GM18858 (cell line): Measurements from ENCODE around the gene INPP4B.

ENCODE experiments used
- ATAC-seq: cut with Tn5 transposase; IDR thresholded peaks from one replicate; pipeline ENCODE4 v1.9.1; 2021; ENCODE audit not compliant: unreplicated experiment

Gene INPP4B

DNA sequence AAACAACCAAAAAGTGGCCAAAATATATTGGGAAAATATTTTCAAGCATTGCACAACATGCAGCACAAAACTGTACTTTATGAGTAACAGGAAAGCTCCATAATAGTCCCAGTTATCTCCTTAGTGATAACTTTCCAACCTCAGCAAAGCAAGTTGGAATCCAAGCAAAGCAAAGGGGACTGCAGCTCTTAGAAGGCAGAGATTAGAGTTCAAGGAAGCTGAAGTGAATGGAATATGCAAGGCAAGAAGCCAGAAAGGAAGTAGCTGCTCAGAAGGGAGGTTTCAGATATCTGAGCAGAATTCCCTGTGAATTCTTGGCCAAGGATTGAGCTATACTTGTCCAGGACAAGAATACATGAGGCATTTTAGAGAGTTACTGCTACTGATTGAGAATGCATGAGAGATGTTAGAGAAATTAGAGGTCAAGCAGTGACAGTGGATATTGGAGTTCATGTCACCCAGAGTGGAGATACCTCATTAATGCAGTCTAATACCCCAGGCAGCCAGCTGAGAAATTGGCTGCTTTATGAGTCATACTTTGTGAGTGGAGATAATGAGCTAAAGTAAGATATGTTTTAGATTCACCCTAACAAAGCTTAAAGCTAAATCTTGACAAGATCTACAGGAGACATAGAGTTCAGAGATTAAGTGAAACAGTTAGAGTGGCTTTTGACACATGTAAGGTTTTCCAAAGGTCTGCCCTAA lies 102.8 kb downstream of the INPP4B start:
- no peak for ATAC-seq

DNA sequence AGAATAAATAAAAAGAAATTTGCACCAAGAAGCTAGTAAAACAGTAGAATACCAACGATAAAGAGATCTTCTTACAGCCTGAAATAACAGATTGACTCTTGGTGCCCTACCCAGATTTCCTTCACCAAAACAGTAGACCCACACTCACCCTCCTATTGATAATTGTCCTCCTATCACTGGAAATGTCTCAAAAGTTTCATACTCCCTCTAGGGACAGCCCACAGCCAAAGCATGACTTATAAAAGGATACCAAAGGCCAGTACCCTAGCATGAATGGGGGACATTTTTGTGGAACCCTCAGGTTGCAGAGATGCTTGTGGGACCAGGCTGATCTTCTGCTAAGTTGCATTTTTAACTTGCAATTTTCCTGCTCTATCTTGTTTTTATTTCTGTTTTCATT lies 104.1 kb downstream of the INPP4B start:
- no peak for ATAC-seq

DNA sequence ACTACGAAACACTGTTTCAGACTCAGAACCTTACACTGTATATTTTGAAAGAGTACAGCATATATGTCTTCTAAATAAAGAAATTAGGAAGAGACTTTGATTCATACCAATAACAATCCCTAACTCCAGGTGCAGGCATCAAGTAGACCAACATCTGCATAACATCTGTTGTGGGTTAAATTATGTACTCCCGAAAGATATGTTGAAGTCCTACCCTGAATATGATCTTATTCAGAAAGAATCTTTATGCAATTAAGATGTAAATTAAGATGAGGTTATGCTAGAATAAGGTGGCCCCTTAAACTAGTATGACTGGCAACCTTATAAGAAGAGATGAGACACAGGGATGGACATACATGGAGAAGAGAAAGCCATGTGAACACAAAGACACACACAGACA lies 117.9 kb downstream of the INPP4B start:
- no peak for ATAC-seq

DNA sequence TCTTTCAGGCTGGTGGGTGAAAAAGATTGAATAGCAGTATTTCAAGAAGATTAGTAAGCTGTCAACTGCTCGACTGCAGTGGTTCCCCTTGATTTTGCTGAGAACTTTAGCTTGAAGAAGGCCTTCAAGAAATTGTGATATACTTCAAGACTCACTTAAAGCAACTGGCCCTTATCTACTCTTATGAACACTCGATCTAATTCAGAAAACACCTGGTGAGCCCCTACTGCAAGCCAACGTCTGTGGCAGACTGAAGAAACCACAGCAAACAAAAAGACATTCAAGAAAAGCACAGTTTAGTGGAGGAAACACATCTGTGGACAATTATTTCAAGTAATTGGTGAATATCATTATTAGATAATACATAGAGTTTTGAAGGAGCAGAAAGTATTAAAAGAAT lies 119.0 kb downstream of the INPP4B start:
- ATAC-seq, result no peak

DNA sequence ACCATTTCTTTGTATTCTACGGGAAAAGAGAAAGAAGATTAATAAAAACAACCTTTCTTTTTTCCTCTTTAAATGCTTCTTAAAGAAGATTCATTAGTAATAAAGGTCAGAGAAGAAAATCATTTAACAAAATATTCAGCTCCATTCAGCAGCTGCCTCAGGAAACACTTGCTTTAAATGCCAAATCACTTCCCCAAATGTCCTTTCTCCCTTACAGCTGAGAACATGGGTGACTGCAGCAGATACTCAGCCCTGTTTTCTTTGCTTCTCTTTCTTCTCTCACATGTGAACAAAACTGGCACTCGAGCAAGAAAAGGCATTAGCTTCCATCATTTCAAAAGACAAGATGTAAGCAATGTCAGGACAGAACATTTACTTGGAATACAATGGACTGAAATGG lies 120.2 kb downstream of the INPP4B start:
- ATAC-seq, result no peak

DNA sequence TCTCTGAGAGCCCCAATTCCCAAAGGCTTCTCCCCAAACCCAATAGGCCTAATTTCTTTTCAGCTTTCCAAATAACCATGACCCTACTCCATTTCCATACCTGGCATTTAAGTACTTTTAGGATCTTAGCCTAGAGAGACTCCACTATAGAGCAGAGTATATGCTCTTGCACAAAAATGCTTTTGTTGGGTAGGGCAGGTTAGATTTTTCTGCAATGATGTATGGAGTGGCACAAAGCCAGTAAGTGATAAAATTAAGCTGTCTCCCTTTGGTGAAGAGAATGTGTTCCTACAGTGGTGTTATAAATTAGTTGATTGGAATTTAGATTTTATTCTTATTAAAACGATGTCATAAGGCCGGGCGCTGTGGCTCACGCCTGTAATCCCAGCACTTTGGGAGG lies 124.9 kb downstream of the INPP4B start:
- ATAC-seq, result no peak

DNA sequence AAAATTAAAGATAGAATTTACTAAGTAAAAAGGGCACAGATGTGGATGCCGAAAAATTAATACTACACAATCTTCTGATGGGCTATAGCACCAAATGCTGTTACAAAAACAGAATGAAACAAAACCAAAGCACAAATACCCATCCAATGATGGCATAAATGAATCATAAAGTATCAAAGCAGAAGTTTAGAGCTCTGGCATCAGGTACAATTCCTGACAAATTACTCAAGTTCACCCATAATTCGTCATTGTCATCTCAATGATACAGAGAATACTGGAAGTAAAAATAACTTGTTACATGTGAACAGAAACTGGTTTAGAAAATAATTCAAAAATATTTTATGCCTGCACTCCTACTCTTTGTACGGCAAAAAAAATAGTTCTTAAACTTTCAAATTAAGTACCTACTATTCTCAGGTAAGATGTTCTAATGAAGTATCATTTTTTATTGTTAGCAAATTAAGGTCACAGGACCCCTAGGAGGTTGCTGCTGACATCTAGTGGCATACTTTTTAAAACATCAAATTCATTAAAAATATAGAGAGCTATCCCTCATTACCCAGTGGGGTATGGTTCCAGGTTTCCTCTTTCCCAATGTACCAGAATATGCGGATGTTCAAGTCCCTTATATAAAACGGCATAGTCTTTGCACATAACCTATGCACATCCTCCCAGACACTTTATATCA lies 126.1 kb downstream of the INPP4B start:
- ATAC-seq, result no peak

DNA sequence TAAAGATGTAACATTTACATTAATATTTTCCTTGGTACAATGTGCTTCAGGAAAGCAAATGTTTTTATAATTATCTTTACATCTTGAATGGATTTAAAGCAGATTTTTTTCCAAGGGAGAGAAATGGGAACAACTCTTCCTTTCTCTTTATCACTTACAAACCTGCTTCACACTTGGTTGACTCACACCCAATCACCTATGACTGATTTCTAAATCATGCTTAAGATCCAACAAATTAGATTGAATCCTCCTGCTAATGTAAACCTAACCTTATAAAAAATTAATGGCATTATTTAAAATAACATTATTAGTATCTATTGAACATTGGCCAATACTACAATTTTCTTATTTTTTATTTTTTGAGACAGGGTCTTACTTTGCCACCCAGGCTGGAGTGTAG lies 127.1 kb downstream of the INPP4B start:
- no peak for ATAC-seq

DNA sequence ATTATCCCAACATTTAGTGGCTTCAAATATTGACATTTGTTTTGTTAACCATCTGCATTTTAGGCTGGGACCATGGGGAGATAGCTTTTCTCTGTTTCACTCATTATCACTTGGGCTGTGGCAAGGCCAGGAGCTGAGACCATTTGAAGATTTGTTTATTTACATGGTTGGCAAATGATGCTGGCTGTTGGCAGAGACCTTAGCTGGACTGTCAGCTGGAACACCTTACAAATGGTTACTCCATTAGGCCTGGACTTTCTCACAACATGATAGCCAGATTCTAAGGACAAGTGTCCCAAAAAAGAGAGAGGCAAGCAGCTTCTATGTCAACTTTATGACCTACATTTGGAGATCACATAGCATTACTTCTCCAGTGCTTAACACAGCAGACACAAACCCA lies 130.4 kb downstream of the INPP4B start:
- no peak for ATAC-seq

DNA sequence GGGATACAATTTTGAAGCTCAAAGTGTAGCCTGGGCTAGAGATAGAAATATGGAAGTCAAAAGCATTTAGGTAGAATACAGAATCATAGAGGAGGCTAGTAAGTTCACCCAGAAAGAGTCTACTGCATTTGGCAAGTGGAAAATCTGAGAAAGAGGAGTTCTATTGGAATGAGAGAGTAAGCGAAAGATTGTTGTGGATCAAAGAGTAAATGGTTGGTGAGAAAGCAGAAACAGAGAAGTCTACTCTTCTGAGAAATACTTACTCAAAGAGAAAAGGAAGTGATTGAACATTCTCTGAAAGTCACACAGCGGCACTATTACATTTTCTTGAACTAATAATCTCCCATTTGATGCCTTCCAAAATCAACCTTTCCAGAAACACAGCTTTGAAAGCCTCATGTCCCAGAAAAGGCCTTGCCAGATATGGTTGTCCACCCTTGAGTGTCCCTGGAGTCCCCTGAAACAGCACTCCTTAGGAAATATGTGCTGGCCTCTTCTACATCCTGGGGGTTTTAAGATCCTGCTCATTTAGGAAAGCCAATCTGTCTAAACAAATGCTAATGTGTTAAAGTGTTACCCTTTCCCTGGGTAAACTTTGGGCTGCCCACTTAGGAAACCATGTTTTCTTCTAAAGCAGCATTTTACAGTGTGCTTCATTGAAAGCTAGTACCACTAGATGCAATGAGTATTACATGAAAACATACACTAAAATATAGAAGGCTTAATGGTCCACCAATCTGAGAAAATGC lies 132.6 kb downstream of the INPP4B start:
- ATAC-seq, result no peak

DNA sequence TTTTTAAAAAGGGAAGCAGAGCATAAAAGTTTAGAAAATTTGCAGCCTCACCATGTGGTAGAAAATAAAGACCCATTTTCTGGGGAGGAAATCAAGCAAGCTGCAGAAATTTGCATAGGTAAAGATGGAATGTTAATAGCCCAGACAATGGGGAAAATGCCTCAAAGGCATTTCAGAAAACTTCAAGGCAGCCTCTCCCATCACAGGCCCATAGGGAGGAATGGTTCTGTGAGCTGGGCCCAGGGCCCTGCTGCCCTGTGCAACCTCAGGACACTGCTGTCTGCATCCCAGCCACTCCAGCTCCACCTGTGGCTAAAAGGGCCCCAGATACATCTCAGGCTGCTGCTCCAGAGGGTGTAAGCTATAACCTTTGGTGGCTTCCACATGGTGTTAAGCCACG lies 137.9 kb downstream of the INPP4B start:
- ATAC-seq, result no peak

DNA sequence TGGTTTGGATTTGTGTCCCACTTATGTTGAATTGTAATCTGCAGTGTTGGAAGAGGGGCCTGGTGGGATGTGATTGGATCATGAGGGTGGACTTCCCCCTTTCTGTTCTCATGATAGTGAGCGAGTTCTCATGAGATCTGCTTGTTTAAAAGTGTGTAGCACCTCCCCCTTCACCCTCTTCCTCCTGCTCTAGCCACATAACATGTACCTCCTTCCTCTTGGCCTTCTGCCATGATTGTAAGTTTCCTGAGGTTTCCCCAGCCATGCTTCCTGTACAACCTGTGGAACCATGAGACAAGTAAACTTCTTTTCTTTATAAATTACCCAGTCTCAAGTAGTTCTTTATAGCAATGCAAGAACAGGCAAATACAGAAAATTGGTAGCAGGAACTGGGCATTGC lies 138.7 kb downstream of the INPP4B start:
- no peak for ATAC-seq

DNA sequence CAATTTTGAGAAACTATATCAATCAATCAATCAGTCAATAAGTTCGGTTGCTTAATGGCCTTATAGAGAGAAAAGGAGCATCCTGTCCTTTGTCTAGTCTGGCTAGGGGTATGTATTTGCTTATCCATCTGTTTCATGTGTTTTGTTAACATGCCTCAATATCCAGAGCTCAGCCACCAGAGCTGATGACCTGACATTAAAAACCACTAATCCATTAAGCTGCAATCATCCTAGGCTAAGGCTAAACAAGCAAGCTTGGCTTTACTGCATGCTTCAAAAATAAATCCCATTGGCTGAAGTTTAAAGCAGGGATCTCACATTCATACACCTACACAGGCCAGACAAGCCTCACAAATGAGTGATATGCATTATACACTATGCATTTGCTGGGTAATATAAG lies 139.7 kb downstream of the INPP4B start:
- ATAC-seq, result no peak

DNA sequence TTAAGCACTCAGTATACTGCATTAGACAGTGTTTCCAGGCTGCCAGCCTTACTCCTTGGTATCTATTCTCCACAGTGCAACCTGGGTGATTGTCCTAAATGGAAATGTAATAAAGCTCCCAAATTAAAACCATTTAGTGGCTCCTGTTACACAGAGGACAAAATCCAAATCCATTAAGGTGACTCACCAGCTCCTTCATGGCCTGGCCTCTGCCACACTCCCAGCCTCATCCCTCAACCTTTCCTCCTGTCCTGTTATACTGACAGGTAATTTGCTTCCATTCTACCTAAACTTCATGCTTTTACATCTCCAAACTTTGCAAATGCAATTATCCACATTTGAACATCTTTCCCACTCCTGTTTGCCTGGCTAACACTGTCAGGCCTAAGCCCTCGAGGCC lies 140.3 kb downstream of the INPP4B start:
- ATAC-seq, result no peak

DNA sequence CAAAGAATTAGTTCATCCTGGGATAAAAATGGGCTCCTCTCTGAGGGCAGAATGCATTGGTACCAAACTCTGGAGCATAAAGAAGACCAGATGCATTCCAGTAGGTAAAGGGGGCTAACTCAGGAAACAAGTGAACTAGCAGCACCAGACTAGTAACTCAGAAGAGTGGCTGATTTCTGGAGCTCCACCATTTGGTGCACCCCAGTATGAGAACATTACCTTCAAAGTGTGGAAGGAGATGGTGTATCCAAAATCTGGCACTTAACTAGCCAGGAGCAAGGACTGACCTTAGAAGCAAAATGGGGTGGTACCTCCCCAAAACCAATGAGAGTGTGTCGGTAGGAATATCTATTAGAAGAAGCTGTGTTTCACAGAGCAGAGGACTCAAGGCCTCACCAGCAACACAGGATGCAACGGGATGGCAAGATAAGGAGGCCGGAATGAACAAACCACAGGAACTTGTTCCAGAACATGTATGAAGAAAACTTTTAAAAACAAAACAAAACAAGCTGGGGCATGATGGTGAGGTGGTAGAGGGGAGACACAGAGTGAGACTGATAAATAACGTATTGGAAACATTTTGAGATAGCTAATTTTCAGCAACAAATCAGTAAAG lies 142.3 kb downstream of the INPP4B start:
- no peak for ATAC-seq

DNA sequence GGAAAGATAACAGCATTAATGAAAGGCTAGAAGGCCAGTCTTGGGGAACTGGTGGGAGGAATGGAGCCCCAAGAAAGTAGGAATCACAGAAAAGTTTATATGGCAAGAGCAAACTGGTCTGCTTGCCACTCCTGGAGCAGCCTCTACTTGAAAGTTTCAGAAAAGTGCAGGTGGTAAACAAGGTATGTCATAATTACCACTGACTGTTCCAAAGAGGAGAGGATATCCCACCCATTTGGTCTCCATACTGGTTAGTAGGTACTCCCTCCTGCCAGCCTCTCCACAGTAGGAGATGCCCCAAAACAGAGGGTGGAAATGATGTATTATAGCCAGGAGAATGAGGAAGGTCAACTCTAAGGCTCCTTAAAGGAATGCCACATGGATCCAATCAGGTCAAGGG lies 145.1 kb downstream of the INPP4B start:
- ATAC-seq, result no peak

DNA sequence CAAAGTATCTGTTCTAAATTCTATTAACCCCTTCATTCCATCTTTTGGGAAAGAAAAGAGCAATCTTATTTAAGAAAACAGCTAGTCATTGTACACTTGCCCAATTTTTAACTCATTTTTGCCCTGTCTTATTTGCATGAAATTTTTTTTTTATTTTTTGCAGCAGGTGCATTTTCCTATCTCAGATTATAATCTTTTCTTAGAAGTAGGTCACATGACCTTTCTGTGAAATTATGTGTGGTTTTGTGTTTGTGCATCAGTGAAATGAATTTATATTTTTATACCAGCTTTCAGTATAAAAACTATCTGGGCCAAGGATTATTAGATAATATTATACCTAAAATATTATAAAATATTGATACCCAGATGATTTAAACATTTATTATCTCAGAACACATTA lies 145.6 kb downstream of the INPP4B start:
- no peak for ATAC-seq

DNA sequence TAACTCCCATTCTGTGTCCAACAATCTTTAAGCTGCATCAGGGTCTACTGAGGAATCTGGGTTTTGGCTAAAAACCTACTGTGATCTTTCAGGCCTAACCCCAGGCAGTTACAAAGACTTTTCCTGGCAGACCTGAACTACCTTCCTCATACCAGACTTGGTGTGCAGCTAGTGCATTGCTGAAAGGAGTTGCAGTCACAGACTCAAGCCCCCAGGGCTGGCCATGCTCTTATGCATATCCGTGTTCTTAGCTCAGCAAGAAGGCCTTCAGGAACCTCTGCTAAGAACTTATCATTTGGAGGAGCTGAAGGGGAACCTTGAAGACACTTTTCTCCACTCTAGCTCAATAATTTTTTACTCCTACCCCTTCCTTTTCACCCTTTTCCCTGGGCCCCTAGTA lies 147.5 kb downstream of the INPP4B start:
- ATAC-seq, result no peak

DNA sequence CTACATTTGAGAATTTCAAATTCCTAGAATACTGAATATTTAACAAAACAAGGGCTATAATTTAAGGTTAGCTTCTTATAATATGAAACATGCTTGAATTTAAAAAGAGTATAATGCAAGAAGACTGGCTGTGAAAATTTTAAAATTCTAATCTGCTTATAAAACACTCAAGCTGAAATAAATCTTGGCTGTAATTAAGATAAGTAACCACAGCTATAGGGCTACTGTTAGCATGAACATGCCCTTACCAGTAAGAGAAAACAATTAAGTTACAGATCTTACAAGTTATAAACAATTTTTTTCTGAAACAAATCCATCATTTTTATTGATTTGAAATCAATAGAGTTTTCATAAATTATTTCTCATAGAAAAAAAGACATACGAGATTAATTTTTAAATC lies 148.2 kb downstream of the INPP4B start:
- ATAC-seq, result no peak

DNA sequence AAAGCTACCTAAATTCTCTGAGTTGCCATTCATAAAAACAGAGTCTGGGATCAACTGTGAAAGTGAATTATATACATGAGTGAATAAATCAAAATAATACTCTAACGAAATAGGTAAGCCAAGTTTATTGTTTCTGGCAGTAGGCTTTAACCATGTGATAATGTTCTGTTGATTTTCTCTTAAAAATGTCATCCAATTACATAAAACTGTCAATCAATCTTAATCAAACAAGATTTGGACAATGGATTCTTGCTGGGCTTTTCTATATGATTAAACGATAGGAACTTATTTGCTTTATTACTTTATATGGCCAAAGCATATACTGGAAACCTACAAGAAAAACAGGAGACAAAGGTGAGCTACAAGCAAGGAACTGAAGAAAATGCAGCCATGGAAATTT lies 148.8 kb downstream of the INPP4B start:
- ATAC-seq, result no peak

DNA sequence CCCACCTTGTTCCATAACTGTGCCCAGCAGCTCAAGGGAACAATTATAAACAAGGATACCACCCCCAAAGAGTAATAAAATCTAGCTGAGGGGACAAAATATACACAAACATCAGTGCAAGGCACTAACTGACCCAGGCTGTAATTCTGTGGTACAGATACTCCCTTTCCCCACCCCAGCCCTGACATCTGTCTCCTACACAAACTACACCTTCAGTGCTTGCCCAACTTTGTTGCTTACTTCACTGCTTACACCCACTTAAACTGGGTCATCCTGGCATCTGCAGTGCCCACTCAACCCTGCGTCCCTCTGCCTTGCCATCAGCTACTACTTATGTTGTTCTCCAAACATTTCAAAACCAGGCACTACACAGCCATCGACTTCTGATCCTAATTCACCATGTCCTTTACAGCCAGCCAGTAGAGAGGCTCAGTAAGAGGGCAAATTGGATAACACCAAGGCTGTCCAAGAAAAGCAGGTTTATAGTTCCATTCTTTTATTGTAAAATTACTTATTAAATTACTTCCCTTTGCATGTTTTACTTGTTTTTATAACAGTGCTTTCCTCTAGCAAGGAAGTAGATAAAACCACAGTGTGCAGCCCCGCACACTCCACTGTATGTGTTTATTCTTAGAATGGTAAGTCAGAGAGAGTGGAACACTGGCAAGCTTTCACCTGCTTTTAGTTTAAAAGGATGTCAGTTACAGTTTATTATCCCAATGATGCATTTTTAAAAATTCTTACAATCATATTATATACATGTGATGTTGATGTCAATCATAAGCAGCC lies 149.6 kb downstream of the INPP4B start:
- no peak for ATAC-seq
